PC-9 (cell line): ENCODE results near the gene DDX49.

Experiments
- CTCF ChIP-seq: fragments of 200-600 bp; sonication (generic); conservative IDR thresholded peaks from 2 replicates; pipeline ENCODE4 v1.6.1; 2017; ENCODE audit warnings: mixed run types, antibody characterized with exemption, mild to moderate bottlenecking, moderate library complexity
- EZH2 ChIP-seq: fragments of 200-600 bp; sonication (generic); IDR thresholded peaks from 2 replicates; pipeline ENCODE4 v1.8.0; 2017; ENCODE audit warnings: antibody characterized with exemption, low read depth

GRCh38 chr19:18940769-18941627 lies 21.5 kb downstream of the DDX49 start, which contains the start of gene HOMER3:
- TF ChIP-seq CTCF (no peak; the same call in 1 of the 2 replicates), EZH2 (no peak)
